Loucy (cell line): ENCODE measurements around the gene LRRC1.

ENCODE experiments used
- CTCF ChIP-seq: fragments of 200-600 bp; sonication (generic); conservative IDR thresholded peaks from 2 replicates; pipeline ENCODE4 v1.5.1; 2014; ENCODE audit warnings: mild to moderate bottlenecking, antibody characterized with exemption, low read length
- EZH2phosphoT487 ChIP-seq: fragments of 200-600 bp; IDR thresholded peaks from 2 replicates; pipeline ENCODE4 v1.6.1; 2018; ENCODE audit warnings: antibody characterized with exemption, mild to moderate bottlenecking, moderate library complexity, borderline replicate concordance

GRCh38 chr6:53756396-53756795, 38.4 kb upstream of the LRRC1 start:
- TF ChIP-seq CTCF = no peak
- TF ChIP-seq EZH2phosphoT487 = no peak
